ENCODE results near the gene PAM16. TPM values are rescaled to one million over a fixed set of nuclear protein-coding genes. Genes with fewer than 3 reads are reported as not detected.

The PAM16 gene
- polyA plus RNA-seq, 1 donor from 2014 or later, result 145 TPM

- H3K9ac ChIP-seq (ENCODE audit: low read length), result peak overlapping the region; percentile 64
- no peaks in the 10 kb centered on the region for H3K36me3 ChIP-seq (ENCODE audit: insufficient read depth, low read length)
- no peaks in the 10 kb centered on the region for H3K9me2 ChIP-seq (ENCODE audit: insufficient read depth, low read length)
- H3K4me3 ChIP-seq (ENCODE audit: low read length), result peak overlapping the region; percentile 59
- no peaks in the 10 kb centered on the region for H3K27me3 ChIP-seq (ENCODE audit: insufficient read depth, low read depth, low read length)
- peak overlapping the region; percentile 68 for H3K27ac ChIP-seq (ENCODE audit: low read length)
- no peaks in the 10 kb centered on the region for H4K20me1 ChIP-seq (ENCODE audit: insufficient read depth)
- no peaks in the 10 kb centered on the region for H3K79me2 ChIP-seq (replicated peaks; ENCODE audit: insufficient read depth, low read length)
- H3F3A ChIP-seq (ENCODE audit: insufficient read depth, low read length, poor library complexity, severe bottlenecking), result no peaks in the 10 kb centered on the region
- no peaks in the 10 kb centered on the region for H3K9me3 ChIP-seq (ENCODE audit: low read length)
- H2AFZ ChIP-seq (ENCODE audit: low read depth, low read length), result peak overlapping the region; percentile 51
- H3K4me2 ChIP-seq (ENCODE audit: low read length), result no peak overlapping the region
- TF ChIP-seq CTCF (IDR thresholded peaks at IDR 0.05; ENCODE audit: poor library complexity, severe bottlenecking), result no peak
- peak; percentile 82 for TF ChIP-seq POLR2AphosphoS5 (IDR thresholded peaks at IDR 0.05)
- TF ChIP-seq TAF1 (IDR thresholded peaks at IDR 0.05; ENCODE audit: low read depth), result peak; percentile 77
- TF ChIP-seq EZH2 (IDR thresholded peaks at IDR 0.05; ENCODE audit: borderline replicate concordance, insufficient read depth, low read length, poor library complexity, severe bottlenecking), result no peak
- TF ChIP-seq MXI1 (conservative IDR thresholded peaks at IDR 0.05; ENCODE audit: poor library complexity, severe bottlenecking), result no peak
- peak; percentile 51 for TF ChIP-seq SMC3 (conservative IDR thresholded peaks at IDR 0.05; ENCODE audit: poor library complexity)
- TF ChIP-seq RAD21 (conservative IDR thresholded peaks at IDR 0.05), result peak; percentile 43
- TF ChIP-seq EP300 (conservative IDR thresholded peaks at IDR 0.05; ENCODE audit: poor library complexity, severe bottlenecking), result peak; percentile 50
- TF ChIP-seq REST (IDR thresholded peaks at IDR 0.05; ENCODE audit: borderline replicate concordance), result peak; percentile 86
Observed at GRCh38 chr16:4306470-4307214, 44.5 kb downstream of the PAM16 start.

GRCh38 chr16:4303973-4304372 lies 47.1 kb downstream of the PAM16 start:
- Histone ChIP-seq H3K9ac (ENCODE audit: low read length) (no peak overlapping the region), H3K79me2 (replicated peaks; ENCODE audit: insufficient read depth, low read length) (no peaks in the 10 kb centered on the region), H3K27ac (ENCODE audit: low read length) (no peak overlapping the region), H3K36me3 (ENCODE audit: insufficient read depth, low read length) (no peaks in the 10 kb centered on the region), H3F3A (ENCODE audit: insufficient read depth, low read length, poor library complexity, severe bottlenecking) (no peaks in the 10 kb centered on the region), H3K4me3 (ENCODE audit: low read length) (no peak overlapping the region), H4K20me1 (ENCODE audit: insufficient read depth) (no peaks in the 10 kb centered on the region), H2AFZ (ENCODE audit: low read depth, low read length) (no peak overlapping the region), H3K4me2 (ENCODE audit: low read length) (no peak overlapping the region), H3K9me3 (ENCODE audit: low read length) (no peaks in the 10 kb centered on the region), H3K27me3 (ENCODE audit: insufficient read depth, low read depth, low read length) (no peaks in the 10 kb centered on the region), H3K9me2 (ENCODE audit: insufficient read depth, low read length) (no peaks in the 10 kb centered on the region)
- TF ChIP-seq RAD21 (conservative IDR thresholded peaks at IDR 0.05), result no peak
- TF ChIP-seq EZH2 (IDR thresholded peaks at IDR 0.05; ENCODE audit: borderline replicate concordance, insufficient read depth, low read length, poor library complexity, severe bottlenecking), result no peak
- TF ChIP-seq REST (IDR thresholded peaks at IDR 0.05; ENCODE audit: borderline replicate concordance), result no peak
- no peak for TF ChIP-seq MXI1 (conservative IDR thresholded peaks at IDR 0.05; ENCODE audit: poor library complexity, severe bottlenecking)
- TF ChIP-seq POLR2AphosphoS5 (IDR thresholded peaks at IDR 0.05), result no peak
- TF ChIP-seq EP300 (conservative IDR thresholded peaks at IDR 0.05; ENCODE audit: poor library complexity, severe bottlenecking), result no peak
- TF ChIP-seq CTCF (IDR thresholded peaks at IDR 0.05; ENCODE audit: poor library complexity, severe bottlenecking), result no peak
- TF ChIP-seq TAF1 (IDR thresholded peaks at IDR 0.05; ENCODE audit: low read depth), result no peak
- no peak for TF ChIP-seq SMC3 (conservative IDR thresholded peaks at IDR 0.05; ENCODE audit: poor library complexity)
